Heart left ventricle (tissue), 13 donors: ENCODE results near the gene ZBTB40.

Experiments
- CTCF ChIP-seq, 12 donors: fragments of 200-600 bp; sonication (generic) in 4 of 12; IDR thresholded peaks; one replicate each; pipeline versions ENCODE4 v1.5.0 to v1.8.0; 2018 to 2022; ENCODE audit warnings: antibody characterized with exemption in 12 of 12, mild to moderate bottlenecking in 5 of 12
- POLR2A ChIP-seq, 2 donors: fragments of 450-650 bp; IDR thresholded peaks; one replicate each; pipeline ENCODE4 v1.6.1; 2017; ENCODE audit warnings: antibody characterized with exemption in 2 of 2, mild to moderate bottlenecking in 2 of 2, moderate library complexity in 2 of 2
- donor health status: ischemic (EF 13 %, LVEDD 7.1; RV severe dilation, severe dysfunction).
- donor health status: DM: no; HTN: yes; CAD: no.
- donor health status: DM: no; HTN: no; CAD: no.
- donor health status: ischemic (EF 25% LVEDD 6.9; RV normal size, moderate dysfunction).
- donor health status: ischemic (EF 25% LVEDD 5.7; RV mildly dilated, moderate dysfunction).
- donor health status: ischemic (EF 35%, LVEDD 5.7; RV mildly dilated, moderate dysfunction).
- donor health status: nonischemic (EF 11% LVEDD 7.7; RV severe dilation, severe dysfunction).
- donor health status: DM: yes; HTN: yes; CAD: no.
- donor health status: PGD.
- donor health status: ischemic (EF 29% LVEDD 5.4; RV normal size, mild dysfunction).
- donor health status: nonischemic (EF 23%, LVEDD 6.1; RV moderate dilation, normal function).

- TF ChIP-seq CTCF (IDR thresholded peaks at IDR 0.05) (peak; percentile 55 to 80 (median 67)), POLR2A (IDR thresholded peaks at IDR 0.05) (no peak)
Measured at GRCh38 chr1:22420455-22421053, 31.1 kb upstream of the ZBTB40 start.
